ENCODE measurements around the gene ATN1.

The ATN1 gene

GRCh38 chr12:6914246-6914946 is 13.4 kb upstream of the ATN1 start, which contains the start of gene ENO2:
ENO2 (plus strand) TSS chr12:6914580; CDS start chr12:6915833, 1,253 bp downstream.
- ChIA-PET CTCF (interaction anchor here (0.6 to 5.7 kb wide), 6 partner anchors 11 to 198 kb away, joined by 3 to 45 read pairs (median 5); no protein-coding TSS in a partner anchor), POLR2A (interaction anchor here (1.0 to 1.4 kb wide), 4 partner anchors 23 to 47 kb away, joined by 3 to 5 read pairs (median 4); partner anchors contain the start of genes C12orf57, RNU7-1, SPSB2 and TPI1)
- TF ChIP-seq CTCF (IDR thresholded peaks at IDR 0.05; ENCODE audit: control extremely low read depth, extremely low read depth, low read depth, missing control alignments): no peak
- DNase-seq (ENCODE audit: extremely low spot score): peak; percentile 89

DNA sequence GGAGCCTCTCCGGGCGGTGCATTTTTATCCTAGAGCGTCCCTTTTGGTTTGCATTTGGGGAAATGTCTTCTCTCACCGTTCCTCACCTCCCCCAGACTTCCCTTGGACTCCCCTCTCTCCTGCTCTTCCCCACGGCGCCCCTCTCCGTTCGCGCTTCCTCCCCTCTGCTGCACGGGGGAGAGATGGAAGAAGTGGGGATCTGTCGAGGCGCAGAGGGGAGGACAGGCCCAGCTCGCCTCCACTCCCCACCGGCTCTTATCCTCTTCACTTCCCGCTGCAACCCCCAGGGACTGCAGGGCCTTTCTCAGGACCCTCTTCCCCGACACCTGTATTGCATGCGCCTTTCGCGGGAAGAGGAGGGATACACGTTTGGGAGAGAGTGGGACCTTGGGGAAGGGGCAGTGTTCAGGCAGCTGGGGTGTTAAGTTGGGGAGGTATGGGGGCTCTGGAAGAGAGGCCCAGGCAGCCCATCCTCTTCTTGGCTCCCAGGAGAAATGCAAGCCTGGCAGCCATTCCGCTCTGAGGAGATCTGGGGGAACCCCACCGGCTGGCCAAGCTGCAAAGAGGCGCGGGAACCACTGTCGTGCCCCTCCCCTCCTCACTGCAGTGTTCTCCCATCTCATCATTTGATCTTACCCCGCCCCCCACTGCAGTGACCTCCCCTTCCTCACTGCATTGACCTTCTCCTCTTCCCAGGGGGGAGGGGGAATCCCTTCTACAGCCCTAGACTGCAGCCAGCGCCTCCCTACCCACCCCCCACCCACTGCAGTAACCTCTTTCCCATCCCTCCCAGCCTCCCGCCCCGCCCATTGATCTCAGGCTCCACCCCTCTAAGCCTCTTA is 12.6 kb upstream of the ATN1 start:
- CTCF ChIA-PET: interaction anchor here (0.6 to 5.7 kb wide), 5 partner anchors 10 to 198 kb away, joined by 3 to 45 read pairs (median 7); no protein-coding TSS in a partner anchor
- no peak for DNase-seq (ENCODE audit: extremely low spot score)
- TF ChIP-seq CTCF (IDR thresholded peaks at IDR 0.05; ENCODE audit: control extremely low read depth, extremely low read depth, low read depth, missing control alignments): no peak
- POLR2A ChIA-PET: interaction anchor here (1.0 to 1.4 kb wide), 4 partner anchors 24 to 48 kb away, joined by 3 to 5 read pairs (median 4); partner anchors contain the start of genes C12orf57, RNU7-1, SPSB2 and TPI1

DNA sequence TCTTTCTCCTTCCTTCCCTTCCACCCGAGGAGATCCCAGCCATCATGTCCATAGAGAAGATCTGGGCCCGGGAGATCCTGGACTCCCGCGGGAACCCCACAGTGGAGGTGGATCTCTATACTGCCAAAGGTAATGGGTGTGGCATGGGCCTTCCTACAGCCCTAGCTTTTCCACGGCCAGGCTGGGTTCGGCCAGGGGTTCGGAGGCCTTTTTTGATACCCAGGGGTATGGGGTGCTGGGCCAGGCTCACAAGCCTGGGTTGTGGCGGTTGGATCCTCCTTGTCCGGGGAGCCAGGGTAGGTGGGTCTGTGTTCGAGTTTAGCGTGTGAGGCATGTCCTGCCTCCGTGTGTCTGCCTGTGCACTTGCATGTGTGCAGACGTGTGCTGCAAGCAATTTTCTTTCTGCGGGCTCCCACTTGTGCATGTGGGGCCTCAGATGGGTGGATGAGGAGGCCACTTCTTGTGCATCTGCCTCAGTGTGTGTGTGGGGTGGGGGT is 11.9 kb upstream of the ATN1 start:
- CTCF ChIA-PET: interaction anchor here (0.8 to 5.7 kb wide), 8 partner anchors 9 to 197 kb away, joined by 3 to 45 read pairs (median 3); partner anchors contain the start of gene SPSB2
- DNase-seq (ENCODE audit: extremely low spot score): no peak
- no peak for TF ChIP-seq CTCF (IDR thresholded peaks at IDR 0.05; ENCODE audit: control extremely low read depth, extremely low read depth, low read depth, missing control alignments)
- POLR2A ChIA-PET: interaction anchor here (1.3 kb wide), 1 partner anchor 43 kb away, joined by 5 read pairs; the partner anchor contains the start of gene SPSB2

- ChIA-PET POLR2A (no interaction called here), CTCF (interaction anchor here (0.8 to 5.7 kb wide), 7 partner anchors 8 to 47 kb away, joined by 3 to 45 read pairs (median 3); partner anchors contain the start of gene SPSB2)
- no peak for DNase-seq (ENCODE audit: extremely low spot score)
- TF ChIP-seq CTCF (IDR thresholded peaks at IDR 0.05; ENCODE audit: control extremely low read depth, extremely low read depth, low read depth, missing control alignments): no peak
Observed at GRCh38 chr12:6916426-6917200, 11.1 kb upstream of the ATN1 start.

- DNase-seq (ENCODE audit: extremely low spot score): no peak
- POLR2A ChIA-PET: no interaction called here
Observed at GRCh38 chr12:6917491-6918231, 10.1 kb upstream of the ATN1 start.

More at GRCh38 chr12:6917491-6918231, 10.1 kb upstream of the ATN1 start:
- TF ChIP-seq CTCF (IDR thresholded peaks at IDR 0.05; ENCODE audit: control extremely low read depth, extremely low read depth, low read depth, missing control alignments): no peak
- CTCF ChIA-PET: interaction anchor here (0.8 to 2.8 kb wide), 5 partner anchors 21 to 192 kb away, joined by 3 to 11 read pairs (median 4); partner anchors contain the start of genes C12orf57 and RNU7-1

Measured in GM10248 (cell line).